SK-N-SH treated with all-trans-retinoic acid at 6 μM for 48 hours (cell line): ENCODE data around the gene ARHGAP10.

Experiments used
- ARNTL ChIP-seq: fragments of 450-650 bp; formaldehyde crosslinking; IDR thresholded peaks from 2 replicates; pipeline ENCODE4 v1.5.0; 2020; ENCODE audit warnings: low read depth, mild to moderate bottlenecking, moderate library complexity, borderline replicate concordance
- BACH2 ChIP-seq: fragments of 250-450 bp; sonication (Bioruptor Pico); IDR thresholded peaks from 2 replicates; pipeline ENCODE4 v1.9.0; 2021; ENCODE audit warnings: mild to moderate bottlenecking, borderline replicate concordance
- ESRRG ChIP-seq: fragments of 250-450 bp; sonication (Bioruptor Pico); IDR thresholded peaks from 2 replicates; pipeline ENCODE4 v1.6.1; 2021; ENCODE audit warnings: mild to moderate bottlenecking
- GLIS3 ChIP-seq: fragments of 250-450 bp; sonication (Bioruptor Pico); IDR thresholded peaks from 2 replicates; pipeline ENCODE4 v1.5.0; 2020; ENCODE audit warnings: mild to moderate bottlenecking, moderate library complexity
- SNAI2 ChIP-seq: fragments of 250-450 bp; sonication (Bioruptor Pico); IDR thresholded peaks from 2 replicates; pipeline ENCODE4 v1.5.0; 2020; ENCODE audit warnings: mild to moderate bottlenecking, moderate library complexity
- ZFP30 ChIP-seq: fragments of 450-650 bp; formaldehyde crosslinking; IDR thresholded peaks from 2 replicates; pipeline ENCODE4 v1.5.0; 2022; ENCODE audit warnings: mild to moderate bottlenecking, moderate library complexity
- ZNF565 ChIP-seq: fragments of 450-650 bp; formaldehyde crosslinking; conservative IDR thresholded peaks from 2 replicates; pipeline ENCODE4 v1.5.0; 2020; ENCODE audit warnings: low read depth, mild to moderate bottlenecking, moderate library complexity
- ZNF8 ChIP-seq: fragments of 450-650 bp; formaldehyde crosslinking; IDR thresholded peaks from 2 replicates; pipeline ENCODE4 v1.5.0; 2020; ENCODE audit warnings: mild to moderate bottlenecking, moderate library complexity

DNA sequence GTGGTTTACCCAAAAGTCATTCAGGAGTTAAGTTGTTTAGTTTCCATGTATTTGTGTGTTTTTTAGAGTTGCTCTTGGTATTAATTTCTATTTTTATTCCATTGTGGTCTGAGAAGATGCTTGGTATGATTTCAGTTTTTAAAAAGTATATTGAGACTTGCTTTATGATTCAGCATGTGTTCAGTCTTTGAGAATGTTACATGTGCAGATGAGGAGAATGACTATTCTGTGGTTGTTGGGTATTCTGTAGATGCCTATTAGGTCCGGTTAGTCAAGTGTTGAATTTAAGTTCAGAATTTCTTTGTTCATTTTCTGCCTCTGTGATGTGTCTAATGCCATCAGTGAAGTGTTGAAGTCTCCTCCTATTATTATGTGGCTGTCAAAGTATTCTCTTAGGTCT is 249.4 kb downstream of the ARHGAP10 start:
- TF ChIP-seq ZNF8 (no peak), ZFP30 (no peak), ZNF565 (CRISPR knock-in tag) (no peak), BACH2 (CRISPR knock-in tag) (no peak), GLIS3 (CRISPR knock-in tag) (no peak), ARNTL (CRISPR knock-in tag) (no peak), ESRRG (CRISPR knock-in tag) (no peak), SNAI2 (CRISPR knock-in tag) (no peak)
